Dermis microvascular lymphatic vessel endothelial cell (primary cell): Measurements from ENCODE around the gene OR5D13. TPM values are rescaled to one million over a fixed set of nuclear protein-coding genes. Genes with fewer than 3 reads are reported as not detected.

Source experiments
- DNase-seq, 2 donors: peaks; one replicate each; pipeline versions ENCODE4 v3.0.0 to v3.0.0-alpha.2; 2010; ENCODE audit warnings: low read depth in 2 of 2
- total RNA-seq: library from RNA; depleted of rRNA; stranded (reverse); fragments of >200 nt; gene quantifications from 2 replicates; pipeline ENCODE4 v1.2.1, GENCODE V29; 2014

OR5D13 gene
- not detected in 2 replicates for total RNA-seq

- no peak for DNase-seq
Observed at GRCh38 chr11:55773138-55773537, at the start of gene OR5D13. Gene OR5D13 (plus strand): TSS chr11:55773438. CDS start chr11:55773438, 0 bp downstream.

- DNase-seq = no peak
Observed at GRCh38 chr11:55726715-55727324, 46.4 kb upstream of the OR5D13 start.

GRCh38 chr11:55732936-55733335 lies 40.3 kb upstream of the OR5D13 start:
- DNase-seq = no peak

- no peak for DNase-seq
Observed at GRCh38 chr11:55791606-55792005, 18.4 kb downstream of the OR5D13 start.

- no peak for DNase-seq
Observed at GRCh38 chr11:55793321-55793720, 20.1 kb downstream of the OR5D13 start.

- DNase-seq = no peak
Observed at GRCh38 chr11:55795256-55795655, 22.0 kb downstream of the OR5D13 start, which contains the start of gene OR5D14. Gene OR5D14 (plus strand): TSS chr11:55795556. CDS start chr11:55795556, 0 bp downstream.

GRCh38 chr11:55806248-55806647 lies 33.0 kb downstream of the OR5D13 start:
- DNase-seq = no peak

GRCh38 chr11:55811067-55811466 lies 37.8 kb downstream of the OR5D13 start, which contains the start of gene OR5L1:
Gene OR5L1 (plus strand): TSS chr11:55811367. CDS start chr11:55811467, 100 bp downstream.
- DNase-seq = no peak

GRCh38 chr11:55819330-55819729 lies 46.1 kb downstream of the OR5D13 start, which contains the start of gene OR5D18:
Gene OR5D18 (plus strand): TSS chr11:55819630. CDS start chr11:55819630, 0 bp downstream.
- DNase-seq = no peak

Other genes starting within 250 kb of the OR5D13 start
- not detected in 2 replicates for gene OR4C15, start 219.0 kb upstream of the OR5D13 start, total RNA-seq
- not detected in 2 replicates for gene OR4C16, start 201.3 kb upstream of the OR5D13 start, total RNA-seq
- gene OR4C11, start 165.8 kb upstream of the OR5D13 start, total RNA-seq = not detected in 2 replicates
- gene OR4P4, start 138.3 kb upstream of the OR5D13 start, total RNA-seq = not detected in 2 replicates
- not detected in 2 replicates for gene OR4S2, start 125.1 kb upstream of the OR5D13 start, total RNA-seq
- not detected in 2 replicates for gene OR4C6, start 111.2 kb upstream of the OR5D13 start, total RNA-seq
- gene OR5D14, start 22.1 kb downstream of the OR5D13 start, total RNA-seq = not detected in 2 replicates
- gene OR5L1, start 37.9 kb downstream of the OR5D13 start, total RNA-seq = not detected in 2 replicates
- not detected in 2 replicates for gene OR5D18, start 46.2 kb downstream of the OR5D13 start, total RNA-seq
- gene OR5L2, start 53.8 kb downstream of the OR5D13 start, total RNA-seq = not detected in 2 replicates
- gene OR5D16, start 65.3 kb downstream of the OR5D13 start, total RNA-seq = not detected in 2 replicates
- gene TRIM51, start 109.9 kb downstream of the OR5D13 start, total RNA-seq = not detected in 2 replicates
- gene OR5W2, start 141.1 kb downstream of the OR5D13 start, total RNA-seq = not detected in 2 replicates
- gene OR5I1, start 163.0 kb downstream of the OR5D13 start, total RNA-seq = not detected in 2 replicates
- gene OR10AG1, start 196.5 kb downstream of the OR5D13 start, total RNA-seq = not detected in 2 replicates
- not detected in 2 replicates for gene OR5F1, start 221.2 kb downstream of the OR5D13 start, total RNA-seq